ENCODE data around the gene AK4.

DNA sequence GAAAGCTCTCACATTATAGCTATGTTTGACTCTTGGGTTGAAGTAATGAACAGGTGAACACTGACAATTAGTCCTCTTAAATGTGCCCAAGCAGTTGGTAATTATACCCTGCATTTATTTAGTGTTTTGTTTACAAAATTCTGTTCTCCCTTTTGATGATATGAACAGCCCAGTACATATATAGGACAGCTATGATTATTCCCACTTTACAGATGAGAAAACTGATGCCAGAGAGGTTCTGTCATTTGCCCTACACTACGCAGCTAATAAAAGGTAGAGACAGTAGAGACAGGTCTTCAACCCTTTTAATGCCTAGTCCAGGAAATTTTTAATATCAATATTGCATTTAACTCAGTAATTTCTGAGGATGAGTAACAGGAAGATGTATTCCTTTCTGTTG is 115.3 kb downstream of the AK4 start:
- TF ChIP-seq, protein P1, sequence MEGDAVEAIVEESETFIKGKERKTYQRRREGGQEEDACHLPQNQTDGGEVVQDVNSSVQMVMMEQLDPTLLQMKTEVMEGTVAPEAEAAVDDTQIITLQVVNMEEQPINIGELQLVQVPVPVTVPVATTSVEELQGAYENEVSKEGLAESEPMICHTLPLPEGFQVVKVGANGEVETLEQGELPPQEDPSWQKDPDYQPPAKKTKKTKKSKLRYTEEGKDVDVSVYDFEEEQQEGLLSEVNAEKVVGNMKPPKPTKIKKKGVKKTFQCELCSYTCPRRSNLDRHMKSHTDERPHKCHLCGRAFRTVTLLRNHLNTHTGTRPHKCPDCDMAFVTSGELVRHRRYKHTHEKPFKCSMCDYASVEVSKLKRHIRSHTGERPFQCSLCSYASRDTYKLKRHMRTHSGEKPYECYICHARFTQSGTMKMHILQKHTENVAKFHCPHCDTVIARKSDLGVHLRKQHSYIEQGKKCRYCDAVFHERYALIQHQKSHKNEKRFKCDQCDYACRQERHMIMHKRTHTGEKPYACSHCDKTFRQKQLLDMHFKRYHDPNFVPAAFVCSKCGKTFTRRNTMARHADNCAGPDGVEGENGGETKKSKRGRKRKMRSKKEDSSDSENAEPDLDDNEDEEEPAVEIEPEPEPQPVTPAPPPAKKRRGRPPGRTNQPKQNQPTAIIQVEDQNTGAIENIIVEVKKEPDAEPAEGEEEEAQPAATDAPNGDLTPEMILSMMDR (IDR thresholded peaks at IDR 0.05; ENCODE audit: insufficient read depth, low read depth, low read length) = no peak
- TF ChIP-seq EZH2 (IDR thresholded peaks at IDR 0.05; ENCODE audit: insufficient read depth, low read length) = no peak
